GM04504 (cell line): ENCODE data around the gene IFI44.

ENCODE experiments used
- DNase-seq: peaks from one replicate; pipeline ENCODE4 v3.0.0-alpha.2; 2012; ENCODE audit warnings: low read depth

IFI44 gene

GRCh38 chr1:78649628-78650027, at the start of gene IFI44:
Gene IFI44, plus strand, starts transcription at chr1:78649831. Its CDS starts 365 bp downstream, at chr1:78650196.
- peak; percentile 63 for DNase-seq

- DNase-seq, result no peak
These were observed 48.6 kb upstream of the IFI44 start for GRCh38 chr1:78601068-78601467.

GRCh38 chr1:78603206-78603605, 46.4 kb upstream of the IFI44 start:
- DNase-seq, result no peak

DNA sequence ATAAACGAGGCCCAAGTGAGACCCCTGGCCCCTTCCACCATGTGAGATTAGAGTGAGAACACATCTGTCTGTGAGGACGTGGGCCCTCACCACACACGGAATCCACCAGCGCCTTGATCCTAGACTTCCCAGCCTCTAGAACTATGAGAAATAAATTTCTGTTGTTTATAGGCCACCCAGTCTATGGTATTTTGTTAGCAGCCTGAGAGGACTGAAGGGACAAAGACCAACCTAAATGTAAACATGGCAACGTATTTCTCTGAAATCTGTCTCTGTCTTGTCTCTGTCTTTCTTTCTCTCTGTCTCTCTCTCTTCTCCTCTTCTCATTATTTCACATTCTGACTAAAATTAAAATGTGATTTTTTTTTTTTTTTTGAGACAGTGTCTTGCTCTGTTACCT, 45.0 kb upstream of the IFI44 start:
- DNase-seq, result no peak

DNA sequence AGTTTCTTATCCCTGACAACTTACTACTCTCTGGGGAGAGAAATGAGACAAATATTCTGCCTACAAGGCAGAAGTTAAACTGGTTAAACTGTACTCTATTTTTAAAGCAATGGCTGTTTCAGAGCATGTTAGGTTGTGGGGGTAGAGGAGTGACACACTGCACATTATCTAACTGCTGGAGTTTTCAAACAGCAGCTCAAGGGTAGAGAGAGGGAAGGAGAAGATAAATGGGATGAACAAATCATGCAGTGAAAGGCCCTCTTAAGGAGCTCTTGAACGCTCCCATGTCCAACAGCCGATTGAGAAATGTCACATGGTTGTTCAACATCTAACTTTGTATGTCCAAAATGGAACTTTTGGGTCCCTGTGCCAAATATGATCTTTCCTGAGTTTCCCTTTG, 43.4 kb upstream of the IFI44 start:
- no peak for DNase-seq

DNA sequence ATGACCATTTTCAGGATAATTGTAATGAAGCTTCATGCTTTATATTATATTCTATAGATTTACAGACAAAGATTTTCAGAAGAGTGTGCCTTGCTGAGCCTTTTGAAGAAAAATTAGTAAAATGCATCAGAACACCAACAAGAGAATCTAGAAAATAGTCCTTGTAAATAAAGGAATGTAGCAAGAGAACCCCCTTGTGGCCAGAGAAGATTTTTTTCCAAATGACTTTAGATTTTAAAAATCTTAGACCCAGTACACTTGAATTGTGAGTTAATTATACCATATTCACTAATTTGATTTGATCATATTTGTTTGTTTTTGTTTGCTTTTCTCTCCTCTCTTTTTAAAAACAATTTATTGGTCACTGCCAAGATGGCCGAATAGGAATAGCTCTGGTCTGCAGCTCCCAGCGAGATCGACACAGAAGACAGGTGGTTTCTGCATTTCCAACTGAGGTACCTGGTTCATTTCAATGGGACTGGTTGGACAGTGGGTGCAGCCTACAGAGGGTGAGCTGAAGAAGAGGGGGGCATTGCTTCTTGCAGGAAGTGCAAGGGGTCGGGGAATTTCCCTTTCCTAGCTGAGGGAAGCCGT, 42.2 kb upstream of the IFI44 start:
- DNase-seq, result no peak

DNA sequence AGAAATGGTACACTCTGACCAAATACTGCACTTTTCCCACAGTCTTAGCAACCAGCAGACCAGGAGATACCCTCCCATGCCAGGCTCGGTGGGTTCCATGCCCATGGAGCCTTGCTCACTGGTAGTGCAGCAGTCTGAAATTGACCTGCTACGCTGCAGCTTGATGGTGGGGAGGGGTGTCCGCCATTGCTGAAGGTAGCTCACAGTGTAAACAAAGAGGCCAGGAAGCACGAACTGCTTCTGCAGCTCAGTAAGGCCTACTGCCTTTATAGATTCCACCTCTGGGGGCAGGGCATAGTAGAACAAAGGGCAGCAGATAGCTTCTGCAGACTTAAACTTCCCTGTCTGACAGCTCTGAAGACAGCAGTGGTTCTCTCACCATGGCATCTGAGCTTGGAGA, 41.7 kb upstream of the IFI44 start:
- no peak for DNase-seq

DNA sequence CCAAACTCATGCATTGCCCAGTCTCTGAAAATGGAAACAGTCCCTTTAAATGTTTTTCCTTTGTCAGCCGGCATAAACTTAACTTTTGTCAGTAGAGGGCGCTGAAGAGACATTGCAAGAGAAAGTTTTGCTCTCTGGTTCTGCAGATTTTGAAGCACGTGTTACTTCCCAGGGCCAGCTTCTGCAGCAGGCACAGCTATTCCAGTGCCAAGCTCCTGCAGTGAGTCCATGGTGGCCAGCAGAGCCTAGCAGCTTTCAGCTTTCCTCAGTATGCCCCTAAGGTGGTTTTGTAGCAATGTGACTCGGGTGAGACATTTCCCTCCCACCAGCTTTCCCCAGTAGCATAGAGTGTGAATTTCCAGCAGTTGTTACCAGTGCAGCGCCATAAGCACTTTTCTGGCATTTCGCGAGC, 32.0 kb upstream of the IFI44 start:
- DNase-seq, result peak; percentile 74

DNA sequence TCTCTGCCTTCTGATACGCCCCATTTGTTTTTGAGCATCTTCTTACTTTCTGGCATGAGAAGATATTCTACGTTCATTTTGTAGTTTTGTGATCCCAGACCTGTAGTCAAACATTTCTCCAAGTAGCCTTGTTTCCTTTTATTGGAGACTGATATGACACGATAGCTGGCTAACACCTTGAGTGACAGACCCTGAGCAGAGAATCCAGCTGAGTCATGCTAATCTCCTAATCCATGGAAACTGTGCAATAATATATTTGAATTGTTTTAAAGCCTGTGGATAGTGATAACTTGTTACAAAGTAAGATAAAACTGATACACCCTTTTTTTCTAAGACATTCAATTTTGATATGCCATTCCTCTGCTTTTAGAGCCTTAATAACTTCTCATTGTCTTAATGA, 30.6 kb upstream of the IFI44 start:
- DNase-seq, result no peak

GRCh38 chr1:78619446-78619802, 30.2 kb upstream of the IFI44 start:
- no peak for DNase-seq

- no peak for DNase-seq
These were observed 29.6 kb upstream of the IFI44 start, which contains the start of gene IFI44L for GRCh38 chr1:78619803-78620579. Gene IFI44L, plus strand, starts transcription at chr1:78620448. Its CDS starts 7,468 bp downstream, at chr1:78627916.

- DNase-seq, result no peak
These were observed 29.0 kb upstream of the IFI44 start for GRCh38 chr1:78620666-78621065.

GRCh38 chr1:78622548-78622947, 27.1 kb upstream of the IFI44 start:
- DNase-seq, result no peak

DNA sequence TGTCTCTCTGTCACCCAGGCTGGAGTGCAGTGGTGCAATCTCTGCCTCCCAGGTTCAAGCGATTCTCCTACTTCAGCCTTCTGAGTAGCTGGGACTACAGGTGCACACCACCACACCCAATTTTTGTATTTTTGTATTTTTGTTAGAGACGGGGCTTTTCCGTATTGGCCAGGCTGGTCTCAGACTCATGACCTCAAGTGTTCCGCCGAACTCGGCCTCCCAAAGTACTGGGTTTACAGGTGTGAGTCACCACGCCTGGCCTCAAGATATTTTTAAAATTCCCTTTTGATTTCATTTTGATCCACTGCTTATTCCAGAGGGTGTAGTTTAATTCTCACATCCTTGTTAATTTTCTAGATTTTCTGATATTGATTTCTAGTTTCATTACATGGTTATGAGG, 25.6 kb upstream of the IFI44 start:
- no peak for DNase-seq

- DNase-seq, result no peak
These were observed 22.3 kb upstream of the IFI44 start for GRCh38 chr1:78627321-78627720.

DNA sequence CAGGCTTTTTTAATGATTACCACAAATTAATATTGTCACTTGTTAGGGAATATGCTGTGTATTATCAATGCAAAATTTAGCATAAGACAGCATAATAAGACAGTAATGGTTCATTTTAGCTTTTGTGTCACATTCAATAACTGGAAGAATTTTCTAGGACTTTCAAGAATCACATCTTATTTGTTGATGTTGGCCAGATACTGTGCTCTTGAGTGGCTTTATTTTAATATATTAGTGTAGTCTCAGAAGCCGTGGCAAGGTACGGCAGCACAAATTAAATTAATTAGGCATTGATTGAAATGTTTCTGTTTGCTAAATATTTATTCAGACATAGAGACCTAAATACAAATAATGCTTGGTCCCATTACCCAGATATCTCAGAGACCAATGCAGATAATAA, 19.0 kb upstream of the IFI44 start:
- no peak for DNase-seq

DNA sequence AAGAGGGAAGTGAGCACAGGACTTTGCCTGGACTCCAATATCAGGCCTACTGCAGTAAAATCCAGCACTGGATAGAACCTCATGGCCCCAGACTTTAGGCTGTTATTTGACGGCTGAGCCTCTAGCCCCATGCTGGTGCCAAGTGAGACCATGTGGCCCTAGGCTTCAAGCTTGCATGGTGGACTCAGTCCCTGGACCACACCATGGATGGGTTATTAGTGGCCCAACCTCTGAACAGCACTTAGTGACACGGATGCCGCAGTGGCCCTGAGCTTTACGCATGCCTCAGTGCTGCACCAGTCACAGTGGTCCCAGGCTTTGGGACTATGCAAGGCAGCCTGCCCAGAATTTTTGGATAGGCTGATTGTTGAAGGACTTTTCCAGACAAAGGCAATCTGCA, 16.4 kb upstream of the IFI44 start:
- DNase-seq, result no peak

DNA sequence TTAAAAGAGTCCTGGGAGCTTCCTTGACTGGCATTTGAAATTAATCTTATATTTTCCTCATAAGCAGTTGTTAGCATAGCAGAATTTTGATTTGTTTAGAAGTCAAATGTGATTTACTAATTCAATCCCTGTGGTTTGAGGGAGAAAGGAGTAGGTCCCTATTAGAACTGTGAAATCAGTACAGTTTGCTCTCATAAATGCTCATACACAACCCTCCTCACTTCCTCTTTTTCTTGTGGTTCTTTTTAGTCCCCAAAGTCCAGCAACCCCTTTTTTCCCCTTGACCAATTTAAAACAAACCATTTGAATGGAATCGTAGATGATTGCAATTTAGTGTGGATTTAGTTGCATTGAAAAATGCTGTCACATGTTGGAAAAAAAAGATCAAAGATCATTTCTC, 9.2 kb upstream of the IFI44 start:
- DNase-seq, result no peak

DNA sequence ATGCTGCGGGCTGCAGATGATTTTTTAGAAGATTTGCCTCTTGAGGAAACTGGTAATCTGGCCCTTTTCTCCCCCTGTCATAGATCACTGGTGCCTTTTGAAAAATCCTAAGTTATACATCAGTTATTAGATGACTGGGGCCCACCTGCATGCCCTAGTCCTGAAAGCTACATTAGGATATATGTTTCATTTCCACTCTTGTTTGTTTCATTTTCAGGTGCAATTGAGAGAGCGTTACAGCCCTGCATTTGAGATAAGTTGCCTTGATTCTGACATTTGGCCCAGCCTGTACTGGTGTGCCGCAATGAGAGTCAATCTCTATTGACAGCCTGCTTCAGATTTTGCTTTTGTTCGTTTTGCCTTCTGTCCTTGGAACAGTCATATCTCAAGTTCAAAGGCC, 8.1 kb upstream of the IFI44 start:
- DNase-seq, result no peak

- no peak for DNase-seq
These were observed 3.9 kb upstream of the IFI44 start for GRCh38 chr1:78645723-78646122.

GRCh38 chr1:78647238-78647637, 2.4 kb upstream of the IFI44 start:
- DNase-seq, result no peak

DNA sequence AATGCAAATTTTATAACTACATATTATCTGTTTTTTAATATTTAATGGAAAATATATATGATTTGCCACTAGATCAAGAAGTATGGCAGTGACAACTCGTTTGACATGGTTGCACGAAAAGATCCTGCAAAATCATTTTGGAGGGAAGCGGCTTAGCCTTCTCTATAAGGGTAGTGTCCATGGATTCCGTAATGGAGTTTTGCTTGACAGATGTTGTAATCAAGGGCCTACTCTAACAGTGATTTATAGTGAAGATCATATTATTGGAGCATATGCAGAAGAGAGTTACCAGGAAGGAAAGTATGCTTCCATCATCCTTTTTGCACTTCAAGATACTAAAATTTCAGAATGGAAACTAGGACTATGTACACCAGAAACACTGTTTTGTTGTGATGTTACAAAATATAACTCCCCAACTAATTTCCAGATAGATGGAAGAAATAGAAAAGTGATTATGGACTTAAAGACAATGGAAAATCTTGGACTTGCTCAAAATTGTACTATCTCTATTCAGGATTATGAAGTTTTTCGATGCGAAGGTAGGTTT, 556 bp downstream of the IFI44 start:
- no peak for DNase-seq

GRCh38 chr1:78651241-78651640, 1.6 kb downstream of the IFI44 start:
- peak; percentile 63 for DNase-seq
